Ectodermal cell (in vitro differentiated cells): ENCODE measurements around the gene THBD.

Experiments used
- H3K27ac ChIP-seq: 2 replicates; pipeline ENCODE4 v1.7.0; 2013; ENCODE audit warnings: mild to moderate bottlenecking, low read depth, low read length; ENCODE audit not compliant: insufficient read depth, poor library complexity, severe bottlenecking
- H3K27me3 ChIP-seq: 2 replicates; pipeline ENCODE4 v1.7.0; 2013; ENCODE audit warnings: mild to moderate bottlenecking, low read length; ENCODE audit not compliant: insufficient read depth, control insufficient read depth, poor library complexity, severe bottlenecking
- H3K36me3 ChIP-seq: one replicate; pipeline ENCODE4 v1.7.0; 2013; ENCODE audit warnings: low read length; ENCODE audit not compliant: control insufficient read depth, insufficient read depth
- H3K4me1 ChIP-seq: one replicate; pipeline ENCODE4 v1.7.0; 2013; ENCODE audit warnings: low read length; ENCODE audit not compliant: control insufficient read depth, insufficient read depth
- H3K4me3 ChIP-seq: 2 replicates; pipeline ENCODE4 v1.7.0; 2013; ENCODE audit warnings: low read depth, low read length, control low read depth; ENCODE audit not compliant: insufficient read depth
- H3K9me3 ChIP-seq: 2 replicates; pipeline ENCODE4 v1.7.0; 2013; ENCODE audit warnings: mild to moderate bottlenecking, low read length, moderate library complexity; ENCODE audit not compliant: control insufficient read depth
- WGBS, 2 experiments: methylation state at CpG; one replicate each; pipeline ENCODE4 v1.1.7; 2013; ENCODE audit warnings: missing lambda C conversion rate in 2 of 2; 5-methylcytosine and 5-hydroxymethylcytosine counted together

THBD gene

DNA sequence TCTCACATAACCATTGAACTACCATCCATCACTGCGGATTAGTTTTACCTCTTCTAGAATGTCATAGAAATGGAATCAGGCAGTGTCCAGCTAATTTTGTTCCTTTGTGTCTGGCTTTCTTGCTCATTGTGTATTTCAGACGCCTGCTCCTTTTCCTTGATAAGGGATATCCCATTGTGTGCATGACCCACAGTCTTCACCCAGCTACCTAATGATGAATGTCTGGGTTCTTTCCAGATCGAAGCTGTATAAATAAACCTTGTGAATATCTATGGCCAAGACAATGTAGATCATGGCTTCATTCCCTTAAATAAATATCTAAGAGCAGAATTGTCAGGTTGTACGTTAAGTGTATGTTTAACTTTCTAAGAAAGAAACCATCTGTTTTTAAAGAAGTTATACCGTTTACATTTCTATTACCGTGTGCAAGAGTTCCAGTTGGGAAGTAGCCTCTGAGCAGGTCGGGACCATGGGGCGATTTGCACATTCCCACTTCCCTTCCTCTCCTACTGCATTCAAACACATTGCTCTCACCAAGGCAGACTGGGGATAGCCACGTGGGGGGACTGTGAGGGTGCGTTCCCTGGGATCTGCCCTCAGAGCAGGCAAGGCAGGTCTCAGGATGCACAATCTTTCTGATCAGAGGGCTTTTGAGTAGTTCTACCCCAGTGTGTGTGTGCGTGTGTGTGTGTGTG, 23.6 kb upstream of the THBD start:
- Histone ChIP-seq H3K4me1 (no peaks in the 10 kb centered on the region), H3K36me3 (no peaks in the 10 kb centered on the region), H3K4me3 (no peak overlapping the region), H3K9me3 (no peaks in the 10 kb centered on the region), H3K27me3 (no peaks in the 10 kb centered on the region), H3K27ac (no peak overlapping the region)
- WGBS, 2 experiments: 92 to 94% methylated on average over 10 to 11 of the region's 11 CpGs

DNA sequence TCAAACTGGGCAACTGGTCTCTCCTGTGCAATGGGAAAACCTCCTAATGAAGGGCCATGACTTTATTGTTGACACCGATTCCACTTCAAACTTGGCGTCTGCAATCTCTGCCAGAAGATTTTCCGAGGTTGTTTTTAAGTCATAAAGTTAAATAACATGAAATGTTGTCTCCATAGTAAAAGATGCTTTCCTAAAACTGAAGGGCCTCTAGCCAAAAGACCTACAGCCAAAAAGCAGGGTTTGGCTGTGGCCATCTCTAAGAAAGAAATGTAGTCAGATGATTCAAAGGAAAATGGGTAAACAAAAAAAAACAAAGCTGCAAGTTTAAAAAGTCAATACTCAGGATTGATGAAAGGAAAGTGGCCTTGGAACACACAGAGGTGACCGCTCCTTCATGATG, 22.5 kb upstream of the THBD start:
- H3K36me3 ChIP-seq: no peaks in the 10 kb centered on the region
- no peaks in the 10 kb centered on the region for H3K4me1 ChIP-seq
- H3K27me3 ChIP-seq: no peaks in the 10 kb centered on the region
- H3K4me3 ChIP-seq: no peak overlapping the region
- WGBS, 2 experiments: 89 to 90% methylated on average over 4 of the region's 4 CpGs
- H3K9me3 ChIP-seq: no peaks in the 10 kb centered on the region
- H3K27ac ChIP-seq: no peak overlapping the region

DNA sequence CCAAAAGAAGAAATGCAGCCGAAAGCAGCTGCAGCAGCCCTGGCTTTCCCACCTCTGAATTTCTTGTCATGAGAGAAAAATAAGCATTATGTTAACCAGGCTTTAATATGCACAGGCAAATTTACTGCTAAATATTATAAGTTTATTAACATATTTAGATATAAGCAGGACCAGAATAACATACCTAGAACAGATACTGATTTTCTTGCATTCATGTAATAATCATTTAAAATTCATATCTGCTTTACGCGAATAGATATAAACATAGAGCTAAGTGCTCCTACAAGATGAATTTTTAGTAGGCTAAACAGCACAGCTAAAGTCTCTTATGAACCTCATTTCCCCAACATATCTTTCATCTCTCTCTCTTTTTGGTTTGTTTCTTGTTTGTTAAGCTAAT, 21.9 kb upstream of the THBD start:
- Histone ChIP-seq H3K36me3 (no peaks in the 10 kb centered on the region), H3K27ac (no peak overlapping the region), H3K4me3 (no peak overlapping the region), H3K9me3 (no peaks in the 10 kb centered on the region), H3K27me3 (no peaks in the 10 kb centered on the region), H3K4me1 (no peaks in the 10 kb centered on the region)
- WGBS, 2 experiments: 65 to 83% methylated on average over 1 to 3 of the region's 3 CpGs

DNA sequence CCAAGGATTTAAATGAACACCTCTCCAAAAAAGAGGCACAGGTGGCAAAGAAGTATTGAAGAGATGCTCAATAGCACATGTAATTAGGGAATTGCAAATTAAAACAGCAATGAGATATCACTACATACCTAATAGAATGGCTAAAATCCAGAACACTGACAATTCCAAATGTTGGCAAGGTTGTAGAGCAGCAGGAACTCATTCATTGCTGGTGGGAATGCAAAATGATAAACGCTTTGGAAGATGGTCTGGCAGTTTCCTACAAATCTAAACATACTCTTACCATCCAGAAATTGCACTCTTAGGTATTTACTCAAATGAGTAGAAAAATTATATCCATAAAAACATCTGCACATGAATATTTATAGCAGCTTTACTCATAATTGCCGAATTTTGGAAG, 19.6 kb upstream of the THBD start:
- 88% methylated on average over 2 of the region's 2 CpGs; no CpG with 5 or more reads in 1 of the 2 experiments for WGBS, 2 experiments

DNA sequence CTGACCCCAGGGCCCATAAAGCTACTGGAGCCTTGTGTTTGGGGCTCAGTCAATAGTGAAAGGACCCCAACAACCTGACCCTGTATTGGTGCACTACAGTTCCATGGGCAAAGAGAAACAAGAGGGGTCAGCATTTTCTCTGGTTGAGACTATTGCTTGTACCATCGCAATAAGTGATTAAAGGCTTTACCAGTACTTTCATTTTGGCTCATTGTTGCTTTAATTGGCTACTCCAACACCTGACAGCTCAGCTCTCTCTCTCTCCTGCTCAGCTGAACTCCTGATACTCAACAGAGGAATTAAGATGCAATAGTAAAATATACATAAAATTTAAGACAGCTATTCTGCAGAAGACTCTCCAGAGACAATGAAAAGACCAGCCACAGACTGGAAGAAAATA, 18.8 kb upstream of the THBD start:
- H3K9me3 ChIP-seq: no peaks in the 10 kb centered on the region
- no peaks in the 10 kb centered on the region for H3K27me3 ChIP-seq
- peaks cover 6% of the 10 kb centered on the region for H3K4me1 ChIP-seq
- no peak overlapping the region for H3K4me3 ChIP-seq
- 97 to 100% methylated on average over 1 of the region's 1 CpG for WGBS, 2 experiments
- no peaks in the 10 kb centered on the region for H3K36me3 ChIP-seq
- no peak overlapping the region for H3K27ac ChIP-seq

More for the DNA sequence above, 19.6 kb upstream of the THBD start:
- H3K4me1 ChIP-seq: peaks cover 6% of the 10 kb centered on the region
- H3K9me3 ChIP-seq: no peaks in the 10 kb centered on the region
- no peaks in the 10 kb centered on the region for H3K36me3 ChIP-seq
- H3K27ac ChIP-seq: no peak overlapping the region
- no peaks in the 10 kb centered on the region for H3K27me3 ChIP-seq
- no peak overlapping the region for H3K4me3 ChIP-seq

DNA sequence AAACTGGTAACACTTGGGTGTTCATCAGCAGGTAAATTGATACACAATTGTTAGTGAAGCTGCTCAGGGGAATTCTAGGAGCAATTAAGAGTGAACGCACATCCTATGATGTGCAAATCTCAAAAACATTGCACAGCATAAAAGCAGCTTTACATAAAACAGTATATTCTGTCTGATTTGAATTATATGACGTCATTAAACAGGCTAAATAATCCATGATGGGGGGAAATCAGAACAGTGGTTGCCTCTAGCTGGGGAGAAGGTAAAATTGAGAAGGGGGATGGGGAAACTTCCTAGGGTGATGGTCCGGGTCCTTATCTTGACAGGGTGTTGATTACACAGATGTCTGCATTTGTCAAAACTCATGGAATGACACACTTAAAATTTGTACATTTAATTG, 17.3 kb upstream of the THBD start:
- 95 to 97% methylated on average over 3 of the region's 3 CpGs for WGBS, 2 experiments
- Histone ChIP-seq H3K9me3 (no peaks in the 10 kb centered on the region), H3K27me3 (no peaks in the 10 kb centered on the region)

GRCh38 chr20:23065266-23066201, 16.1 kb upstream of the THBD start:
- Histone ChIP-seq H3K9me3 (no peaks in the 10 kb centered on the region), H3K27me3 (no peaks in the 10 kb centered on the region), H3K27ac (no peak overlapping the region), H3K36me3 (no peaks in the 10 kb centered on the region), H3K4me1 (peaks cover 9% of the 10 kb centered on the region), H3K4me3 (no peak overlapping the region)
- 82 to 86% methylated on average over 8 to 9 of the region's 9 CpGs for WGBS, 2 experiments

More for the DNA sequence above, 17.3 kb upstream of the THBD start:
- peaks cover 9% of the 10 kb centered on the region for H3K4me1 ChIP-seq
- no peak overlapping the region for H3K4me3 ChIP-seq
- H3K27ac ChIP-seq: no peak overlapping the region
- H3K36me3 ChIP-seq: no peaks in the 10 kb centered on the region

- H3K4me1 ChIP-seq: peaks cover 9% of the 10 kb centered on the region
- WGBS, 2 experiments: 85 to 99% methylated on average over 2 of the region's 2 CpGs
- no peaks in the 10 kb centered on the region for H3K9me3 ChIP-seq
- no peaks in the 10 kb centered on the region for H3K36me3 ChIP-seq
- H3K27me3 ChIP-seq: no peaks in the 10 kb centered on the region
- H3K27ac ChIP-seq: no peak overlapping the region
- no peak overlapping the region for H3K4me3 ChIP-seq
Measured at GRCh38 chr20:23063581-23063980, 14.1 kb upstream of the THBD start.

DNA sequence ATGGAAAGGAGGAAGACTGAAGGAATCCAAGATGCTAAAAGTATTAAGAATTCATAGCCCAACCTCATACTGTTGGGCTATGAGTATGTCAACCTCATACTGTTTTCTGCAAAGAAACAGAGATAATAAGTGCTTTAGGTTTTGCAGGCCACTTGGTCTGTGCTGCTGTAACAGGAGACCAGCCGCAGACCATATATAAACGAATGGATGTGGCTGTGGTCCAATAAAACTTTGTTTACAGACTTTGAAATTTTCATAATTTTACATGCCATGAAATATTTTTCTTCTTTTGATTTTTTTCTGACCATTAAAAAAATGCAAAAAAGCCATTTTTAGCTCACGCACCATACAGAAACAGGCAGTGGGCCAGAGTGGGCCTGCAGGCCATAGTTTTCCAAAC, 13.7 kb upstream of the THBD start:
- Histone ChIP-seq H3K27ac (no peak overlapping the region), H3K27me3 (no peaks in the 10 kb centered on the region), H3K36me3 (no peaks in the 10 kb centered on the region), H3K4me3 (no peak overlapping the region), H3K4me1 (peaks cover 9% of the 10 kb centered on the region), H3K9me3 (no peaks in the 10 kb centered on the region)
- WGBS, 2 experiments: 84 to 92% methylated on average over 3 of the region's 3 CpGs

DNA sequence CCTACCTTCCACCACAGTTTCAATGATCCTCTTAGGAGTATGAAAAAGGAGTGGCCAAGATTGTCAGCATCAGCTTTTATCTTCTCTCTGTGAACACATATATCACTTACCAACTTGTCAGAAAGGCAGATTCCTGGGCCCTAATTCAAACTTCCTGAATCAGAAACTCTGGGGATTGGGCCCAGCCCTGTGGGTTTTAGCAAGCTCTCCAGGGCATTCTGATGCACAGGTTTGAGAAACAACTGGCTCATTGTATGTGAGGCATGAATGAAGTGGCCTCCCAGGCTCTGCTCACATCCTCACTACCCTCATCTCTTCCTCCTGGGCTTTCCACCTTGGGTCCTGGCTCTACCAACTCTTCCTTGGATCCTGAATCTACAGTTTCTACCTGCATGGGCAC, 13.2 kb upstream of the THBD start:
- Histone ChIP-seq H3K9me3 (no peaks in the 10 kb centered on the region), H3K4me1 (peaks cover 9% of the 10 kb centered on the region), H3K27ac (no peak overlapping the region), H3K36me3 (no peaks in the 10 kb centered on the region), H3K27me3 (no peaks in the 10 kb centered on the region), H3K4me3 (no peak overlapping the region)
